ENCODE measurements around the gene CCDC148.

GRCh38 chr2:158414538-158414937 is 42.0 kb downstream of the CCDC148 start:
- no peak for TF ChIP-seq CTCF (IDR thresholded peaks at IDR 0.05; ENCODE audit: low read depth, low read length)
- no peak for TF ChIP-seq EZH2phosphoT487 (IDR thresholded peaks at IDR 0.05; ENCODE audit: low read depth)
